Ovary (tissue), 3 donors: ENCODE results near the gene TPBG.

Source experiments
- EP300 ChIP-seq: sonication (generic); formaldehyde crosslinking; IDR thresholded peaks from one replicate; pipeline ENCODE4 v1.6.1; 2017; ENCODE audit warnings: antibody characterized with exemption
- POLR2A ChIP-seq: fragments of 450-650 bp; IDR thresholded peaks from one replicate; pipeline ENCODE4 v1.6.1; 2017; ENCODE audit warnings: antibody characterized with exemption, mild to moderate bottlenecking, moderate library complexity
- TF ChIP-seq, protein P1 (sequence below), 3 donors: fragments of 450-650 bp in 2 of 3; fragments of 200-600 bp in 1 of 3; IDR thresholded peaks; one replicate each; pipeline versions ENCODE4 v1.5.1 to v1.8.0; 2016 to 2022; ENCODE audit warnings: antibody characterized with exemption in 3 of 3, mild to moderate bottlenecking in 1 of 3
- donor health status: DM: no; HTN: no; CAD: no.

DNA sequence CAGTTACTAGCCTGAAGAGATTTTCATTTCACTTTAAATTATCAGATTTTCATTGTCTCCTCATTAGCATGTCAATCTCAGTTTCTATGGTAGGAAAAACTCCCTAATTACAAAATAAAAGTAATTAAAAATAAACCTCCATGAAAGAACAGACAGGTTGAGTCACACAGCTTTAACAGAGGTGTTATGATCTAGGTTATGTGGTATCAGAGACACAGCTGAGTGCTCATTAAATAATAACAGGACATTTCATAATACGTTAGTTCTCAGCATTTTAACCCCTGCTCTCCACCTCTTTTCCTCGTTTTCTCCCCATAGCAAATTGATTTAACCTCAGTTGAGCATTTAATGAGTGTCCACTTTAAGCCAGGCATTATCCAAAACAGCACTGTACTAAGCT, 21.9 kb downstream of the TPBG start:
- TF ChIP-seq, protein P1, sequence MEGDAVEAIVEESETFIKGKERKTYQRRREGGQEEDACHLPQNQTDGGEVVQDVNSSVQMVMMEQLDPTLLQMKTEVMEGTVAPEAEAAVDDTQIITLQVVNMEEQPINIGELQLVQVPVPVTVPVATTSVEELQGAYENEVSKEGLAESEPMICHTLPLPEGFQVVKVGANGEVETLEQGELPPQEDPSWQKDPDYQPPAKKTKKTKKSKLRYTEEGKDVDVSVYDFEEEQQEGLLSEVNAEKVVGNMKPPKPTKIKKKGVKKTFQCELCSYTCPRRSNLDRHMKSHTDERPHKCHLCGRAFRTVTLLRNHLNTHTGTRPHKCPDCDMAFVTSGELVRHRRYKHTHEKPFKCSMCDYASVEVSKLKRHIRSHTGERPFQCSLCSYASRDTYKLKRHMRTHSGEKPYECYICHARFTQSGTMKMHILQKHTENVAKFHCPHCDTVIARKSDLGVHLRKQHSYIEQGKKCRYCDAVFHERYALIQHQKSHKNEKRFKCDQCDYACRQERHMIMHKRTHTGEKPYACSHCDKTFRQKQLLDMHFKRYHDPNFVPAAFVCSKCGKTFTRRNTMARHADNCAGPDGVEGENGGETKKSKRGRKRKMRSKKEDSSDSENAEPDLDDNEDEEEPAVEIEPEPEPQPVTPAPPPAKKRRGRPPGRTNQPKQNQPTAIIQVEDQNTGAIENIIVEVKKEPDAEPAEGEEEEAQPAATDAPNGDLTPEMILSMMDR (IDR thresholded peaks at IDR 0.05), result no peak
- TF ChIP-seq POLR2A (no peak), EP300 (no peak)
